Astrocyte of the cerebellum (primary cell): Measurements from ENCODE around the gene HIPK2.

Experiments used
- DNase-seq: peaks from one replicate; pipeline ENCODE4 v3.0.0-alpha.2; 2011; ENCODE audit warnings: low read depth
- H3K4me3 ChIP-seq: 2 replicates; pipeline ENCODE4 v1.5.1; 2011; ENCODE audit warnings: mild to moderate bottlenecking, low read depth, low read length, moderate library complexity
- CTCF ChIP-seq: IDR thresholded peaks from 2 replicates; pipeline ENCODE4 v1.5.1; 2012; ENCODE audit warnings: low read length, low read depth, moderate library complexity, mild to moderate bottlenecking; ENCODE audit errors: missing control alignments
- in situ Hi-C: cut with HindIII; loops from 2 replicates; pipeline ENCODE4 v1.10.0; 2017; ENCODE audit warnings: low sequenced_read_pairs

Gene HIPK2

GRCh38 chr7:139693651-139694388, 84.0 kb downstream of the HIPK2 start:
- TF ChIP-seq CTCF: no peak
- no peak for DNase-seq
- H3K4me3 ChIP-seq: no peak overlapping the region
- in situ Hi-C loops: no loop called here

DNA sequence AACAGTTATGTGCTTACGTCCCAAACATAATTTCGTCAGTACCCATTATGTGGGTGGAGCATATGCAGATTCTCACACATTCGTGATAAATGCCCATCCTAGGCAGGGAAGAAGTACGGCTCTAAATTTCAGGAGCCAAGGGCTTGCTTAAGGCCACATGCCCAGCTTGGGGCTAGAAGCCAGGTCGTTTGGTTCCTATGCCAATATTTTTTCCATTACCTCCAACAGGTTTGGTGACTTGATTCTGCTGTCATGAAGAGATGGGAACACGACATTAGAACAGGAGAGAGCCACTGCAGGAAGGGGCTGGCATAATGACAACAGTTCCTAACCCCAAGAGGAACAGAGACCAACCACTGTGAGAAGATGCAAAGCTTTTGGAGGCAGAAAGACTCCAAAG, 85.1 kb downstream of the HIPK2 start:
- TF ChIP-seq CTCF: no peak
- no peak for DNase-seq
- in situ Hi-C loops: no loop called here
- no peak overlapping the region for H3K4me3 ChIP-seq

- TF ChIP-seq CTCF: no peak
- no peak overlapping the region for H3K4me3 ChIP-seq
- no peak for DNase-seq
- in situ Hi-C loops: no loop called here
Observed at GRCh38 chr7:139691253-139691781, 86.5 kb downstream of the HIPK2 start.

DNA sequence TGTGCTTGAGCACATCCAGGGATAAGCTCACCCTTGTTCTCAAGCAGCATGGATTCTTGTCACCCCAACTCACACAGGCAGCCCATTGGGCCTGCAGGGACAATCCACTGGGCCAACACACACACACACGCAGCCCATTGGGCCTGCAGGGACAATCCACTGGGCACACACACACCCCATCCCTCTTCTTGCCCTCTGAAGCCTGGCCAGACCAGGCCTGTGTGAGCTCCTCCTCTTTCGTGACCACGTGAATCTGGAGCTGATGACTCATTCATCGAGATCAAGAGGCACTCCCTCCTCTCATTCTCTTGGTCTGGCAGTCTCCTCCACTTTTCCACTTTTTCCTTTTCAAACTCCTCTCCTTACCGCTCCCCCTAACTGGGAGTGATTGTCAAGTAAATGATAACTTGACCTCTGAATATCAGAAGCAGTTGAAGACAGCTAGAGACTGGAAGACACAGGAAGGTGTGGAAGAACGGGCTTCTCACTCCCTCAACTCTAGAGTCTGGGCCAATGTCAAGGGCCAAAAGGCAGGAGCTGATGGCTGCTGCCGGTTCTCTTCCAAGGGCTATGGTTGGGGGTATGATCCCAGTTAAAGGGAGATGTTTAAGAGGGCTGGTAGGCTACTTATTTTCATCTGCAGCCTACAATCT, 89.7 kb downstream of the HIPK2 start:
- in situ Hi-C loops: no loop called here
- no peak overlapping the region for H3K4me3 ChIP-seq
- TF ChIP-seq CTCF: no peak
- no peak for DNase-seq

- TF ChIP-seq CTCF: no peak
- H3K4me3 ChIP-seq: no peak overlapping the region
- DNase-seq: no peak
- in situ Hi-C loops: no loop called here
Observed at GRCh38 chr7:139687211-139687954, 90.4 kb downstream of the HIPK2 start.

GRCh38 chr7:139683137-139683921, 94.5 kb downstream of the HIPK2 start:
- no peak for TF ChIP-seq CTCF
- H3K4me3 ChIP-seq: no peak overlapping the region
- peak; percentile 37 for DNase-seq
- in situ Hi-C loops: no loop called here
